ENCODE data around the gene GARNL3.

DNA sequence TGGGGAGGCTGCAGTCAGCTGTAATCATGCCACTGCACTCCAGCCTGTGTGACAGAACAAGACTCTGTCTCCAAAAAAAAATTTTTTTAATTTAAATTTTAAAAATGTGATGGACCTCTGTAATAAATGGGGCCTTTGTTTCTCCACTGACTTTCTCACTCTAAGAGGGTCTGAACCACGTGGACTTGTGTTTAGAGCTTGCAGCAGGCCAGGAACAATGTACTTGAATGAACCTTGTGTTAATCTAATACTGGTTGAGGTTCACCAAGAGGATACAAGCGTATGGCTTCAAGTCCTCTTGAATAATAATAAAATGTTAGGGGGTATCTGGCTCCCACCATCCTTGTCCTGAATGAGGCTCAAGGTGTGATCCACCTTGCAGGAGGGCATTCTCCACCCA lies 118.0 kb downstream of the GARNL3 start:
- TF ChIP-seq POLR2AphosphoS5 (IDR thresholded peaks at IDR 0.05; ENCODE audit: insufficient read depth in 1 of 2, low read depth in 1 of 2) (no peak), CTCF (IDR thresholded peaks at IDR 0.05) (no peak)

Data from vagina (tissue), 2 donors.